Heart left ventricle (tissue), 13 donors: ENCODE measurements around the gene UBE2D3.

Source experiments
- POLR2A ChIP-seq, 2 donors: fragments of 450-650 bp; IDR thresholded peaks; one replicate each; pipeline ENCODE4 v1.6.1; 2017; ENCODE audit warnings: antibody characterized with exemption in 2 of 2, mild to moderate bottlenecking in 2 of 2, moderate library complexity in 2 of 2
- TF ChIP-seq, protein P1 (sequence below), 12 donors: fragments of 200-600 bp; sonication (generic) in 4 of 12; IDR thresholded peaks; one replicate each; pipeline versions ENCODE4 v1.5.0 to v1.8.0; 2018 to 2022; ENCODE audit warnings: antibody characterized with exemption in 12 of 12, mild to moderate bottlenecking in 5 of 12
- donor health status: ischemic (EF 13 %, LVEDD 7.1; RV severe dilation, severe dysfunction).
- donor health status: DM: no; HTN: yes; CAD: no.
- donor health status: DM: no; HTN: no; CAD: no.
- donor health status: ischemic (EF 25% LVEDD 6.9; RV normal size, moderate dysfunction).
- donor health status: ischemic (EF 25% LVEDD 5.7; RV mildly dilated, moderate dysfunction).
- donor health status: ischemic (EF 35%, LVEDD 5.7; RV mildly dilated, moderate dysfunction).
- donor health status: nonischemic (EF 11% LVEDD 7.7; RV severe dilation, severe dysfunction).
- donor health status: DM: yes; HTN: yes; CAD: no.
- donor health status: PGD.
- donor health status: ischemic (EF 29% LVEDD 5.4; RV normal size, mild dysfunction).
- donor health status: nonischemic (EF 23%, LVEDD 6.1; RV moderate dilation, normal function).

DNA sequence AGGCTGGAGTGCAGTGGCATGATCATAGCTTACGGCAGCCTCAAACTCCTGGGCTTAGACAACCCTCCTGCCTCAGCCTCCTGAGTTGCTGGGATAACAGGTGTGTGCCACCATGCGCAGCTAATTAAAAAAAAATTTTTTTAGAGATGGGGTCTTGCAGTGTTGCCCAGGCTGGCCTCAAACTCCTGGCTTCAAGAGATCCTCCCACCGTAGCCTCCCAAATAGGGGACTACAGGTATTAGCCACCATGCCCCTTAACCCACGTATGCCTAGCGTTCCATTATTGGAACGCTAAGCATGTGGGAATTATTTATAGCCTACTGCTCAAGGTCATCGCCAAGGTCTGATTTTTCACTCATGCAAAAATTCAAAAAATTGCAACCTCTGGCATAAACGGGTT, 20.3 kb upstream of the UBE2D3 start:
- TF ChIP-seq, protein P1, sequence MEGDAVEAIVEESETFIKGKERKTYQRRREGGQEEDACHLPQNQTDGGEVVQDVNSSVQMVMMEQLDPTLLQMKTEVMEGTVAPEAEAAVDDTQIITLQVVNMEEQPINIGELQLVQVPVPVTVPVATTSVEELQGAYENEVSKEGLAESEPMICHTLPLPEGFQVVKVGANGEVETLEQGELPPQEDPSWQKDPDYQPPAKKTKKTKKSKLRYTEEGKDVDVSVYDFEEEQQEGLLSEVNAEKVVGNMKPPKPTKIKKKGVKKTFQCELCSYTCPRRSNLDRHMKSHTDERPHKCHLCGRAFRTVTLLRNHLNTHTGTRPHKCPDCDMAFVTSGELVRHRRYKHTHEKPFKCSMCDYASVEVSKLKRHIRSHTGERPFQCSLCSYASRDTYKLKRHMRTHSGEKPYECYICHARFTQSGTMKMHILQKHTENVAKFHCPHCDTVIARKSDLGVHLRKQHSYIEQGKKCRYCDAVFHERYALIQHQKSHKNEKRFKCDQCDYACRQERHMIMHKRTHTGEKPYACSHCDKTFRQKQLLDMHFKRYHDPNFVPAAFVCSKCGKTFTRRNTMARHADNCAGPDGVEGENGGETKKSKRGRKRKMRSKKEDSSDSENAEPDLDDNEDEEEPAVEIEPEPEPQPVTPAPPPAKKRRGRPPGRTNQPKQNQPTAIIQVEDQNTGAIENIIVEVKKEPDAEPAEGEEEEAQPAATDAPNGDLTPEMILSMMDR (IDR thresholded peaks at IDR 0.05) = no peak
- TF ChIP-seq POLR2A (IDR thresholded peaks at IDR 0.05) = no peak
